PFSK-1 (cell line): ENCODE data around the gene NAPA.

Source experiments
- REST ChIP-seq, 2 experiments: IDR thresholded peaks; 2 replicates each; pipeline versions ENCODE4 v1.6.1 to v1.8.0; 2011 to 2012; ENCODE audit warnings: low read depth in 2 of 2, low read length in 2 of 2, control low read depth in 1 of 2, inconsistent platforms in 1 of 2, mild to moderate bottlenecking in 1 of 2, moderate library complexity in 1 of 2; ENCODE audit not compliant: insufficient read depth in 1 of 2
- SIN3A ChIP-seq: IDR thresholded peaks from 2 replicates; pipeline ENCODE4 v1.6.1; 2012; ENCODE audit warnings: mild to moderate bottlenecking, low read length, moderate library complexity, borderline replicate concordance; ENCODE audit not compliant: insufficient read depth
- TAF1 ChIP-seq: IDR thresholded peaks from 2 replicates; pipeline ENCODE4 v1.6.1; 2012; ENCODE audit warnings: low read length, control low read depth, borderline replicate concordance; ENCODE audit not compliant: insufficient read depth

GRCh38 chr19:47540748-47541147 is 25.9 kb upstream of the NAPA start:
- no peak for TF ChIP-seq SIN3A
- TF ChIP-seq TAF1, result no peak
- no peak for TF ChIP-seq REST (IDR thresholded peaks at IDR 0.05; ENCODE audit: insufficient read depth in 1 of 2, low read depth in 2 of 2, low read length in 2 of 2)
